ENCODE measurements around the gene IKZF2.

GRCh38 chr2:213150315-213151097 lies 906 bp downstream of the IKZF2 start:
- no peak for TF ChIP-seq POLR2A (IDR thresholded peaks at IDR 0.05)
- TF ChIP-seq, protein P1, sequence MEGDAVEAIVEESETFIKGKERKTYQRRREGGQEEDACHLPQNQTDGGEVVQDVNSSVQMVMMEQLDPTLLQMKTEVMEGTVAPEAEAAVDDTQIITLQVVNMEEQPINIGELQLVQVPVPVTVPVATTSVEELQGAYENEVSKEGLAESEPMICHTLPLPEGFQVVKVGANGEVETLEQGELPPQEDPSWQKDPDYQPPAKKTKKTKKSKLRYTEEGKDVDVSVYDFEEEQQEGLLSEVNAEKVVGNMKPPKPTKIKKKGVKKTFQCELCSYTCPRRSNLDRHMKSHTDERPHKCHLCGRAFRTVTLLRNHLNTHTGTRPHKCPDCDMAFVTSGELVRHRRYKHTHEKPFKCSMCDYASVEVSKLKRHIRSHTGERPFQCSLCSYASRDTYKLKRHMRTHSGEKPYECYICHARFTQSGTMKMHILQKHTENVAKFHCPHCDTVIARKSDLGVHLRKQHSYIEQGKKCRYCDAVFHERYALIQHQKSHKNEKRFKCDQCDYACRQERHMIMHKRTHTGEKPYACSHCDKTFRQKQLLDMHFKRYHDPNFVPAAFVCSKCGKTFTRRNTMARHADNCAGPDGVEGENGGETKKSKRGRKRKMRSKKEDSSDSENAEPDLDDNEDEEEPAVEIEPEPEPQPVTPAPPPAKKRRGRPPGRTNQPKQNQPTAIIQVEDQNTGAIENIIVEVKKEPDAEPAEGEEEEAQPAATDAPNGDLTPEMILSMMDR (IDR thresholded peaks at IDR 0.05) = no peak
